ENCODE data around the gene MGAT4D.

- TF ChIP-seq CTCF (IDR thresholded peaks at IDR 0.05; ENCODE audit: low read depth, low read length, missing input control), result no peak
- no peak for TF ChIP-seq HNF4G (IDR thresholded peaks at IDR 0.05)
- no peak for TF ChIP-seq SP1 (IDR thresholded peaks at IDR 0.05)
- TF ChIP-seq ATF3 (IDR thresholded peaks at IDR 0.05), result no peak
- TF ChIP-seq ZBTB33 (IDR thresholded peaks at IDR 0.05), result no peak
- TF ChIP-seq RAD21 (IDR thresholded peaks at IDR 0.05), result no peak
- no peak for TF ChIP-seq GABPA (IDR thresholded peaks at IDR 0.05 in 1 of 2, conservative IDR thresholded peaks at IDR 0.05 in 1 of 2)
- no peak for TF ChIP-seq REST (IDR thresholded peaks at IDR 0.05)
- no peak for TF ChIP-seq MAX (IDR thresholded peaks at IDR 0.05)
These were observed 89.1 kb downstream of the MGAT4D start for GRCh38 chr4:140408974-140409373.
